HAP-1 (cell line): ENCODE data around the gene CALML6.

ENCODE experiments used
- DNase-seq, 2 experiments: peaks; one replicate each; pipeline ENCODE4 v3.0.0-alpha.2; 2016 to 2020; ENCODE audit warnings: low spot score in 2 of 2
- H3K27me3 ChIP-seq: fragments of 250-450 bp; sonication (Bioruptor Pico); 2 replicates; pipeline ENCODE4 v1.5.1; 2020; ENCODE audit warnings: low read depth, mild to moderate bottlenecking, moderate library complexity
- H3K36me3 ChIP-seq: fragments of 250-450 bp; sonication (Bioruptor Pico); replicated peaks from 2 replicates; pipeline ENCODE4 v1.5.1; 2020; ENCODE audit warnings: mild to moderate bottlenecking
- H3K4me1 ChIP-seq: fragments of 250-450 bp; sonication (Bioruptor Pico); 2 replicates; pipeline ENCODE4 v1.5.1; 2020; ENCODE audit warnings: mild to moderate bottlenecking
- H3K4me3 ChIP-seq: fragments of 250-450 bp; sonication (Bioruptor Pico); 2 replicates; pipeline ENCODE4 v1.5.1; 2020; ENCODE audit warnings: mild to moderate bottlenecking, moderate library complexity
- H3K9me3 ChIP-seq: fragments of 250-450 bp; sonication (Bioruptor Pico); 2 replicates; pipeline ENCODE4 v1.5.1; 2020; ENCODE audit warnings: mild to moderate bottlenecking, moderate library complexity
- in situ Hi-C: fragments of 300-500 bp; cut with MboI; formaldehyde crosslinking; loops from 3 replicates; pipeline ENCODE4 v1.14.3; 2020; ENCODE audit warnings: low sequenced_read_pairs, inconsistent platforms, mixed read lengths

The CALML6 gene

GRCh38 chr1:1914971-1915692, at the start of gene CALML6:
TSS of gene CALML6 (plus strand) at chr1:1915260. CDS start at chr1:1915281, 21 bp downstream.
- Histone ChIP-seq H3K36me3 (no peaks in the 10 kb centered on the region), H3K27me3 (no peaks in the 10 kb centered on the region), H3K4me1 (peaks cover 11% of the 10 kb centered on the region), H3K4me3 (no peak within 1 kb of the TSS), H3K9me3 (no peaks in the 10 kb centered on the region)
- no peak for DNase-seq
- in situ Hi-C loops = no loop called here

DNA sequence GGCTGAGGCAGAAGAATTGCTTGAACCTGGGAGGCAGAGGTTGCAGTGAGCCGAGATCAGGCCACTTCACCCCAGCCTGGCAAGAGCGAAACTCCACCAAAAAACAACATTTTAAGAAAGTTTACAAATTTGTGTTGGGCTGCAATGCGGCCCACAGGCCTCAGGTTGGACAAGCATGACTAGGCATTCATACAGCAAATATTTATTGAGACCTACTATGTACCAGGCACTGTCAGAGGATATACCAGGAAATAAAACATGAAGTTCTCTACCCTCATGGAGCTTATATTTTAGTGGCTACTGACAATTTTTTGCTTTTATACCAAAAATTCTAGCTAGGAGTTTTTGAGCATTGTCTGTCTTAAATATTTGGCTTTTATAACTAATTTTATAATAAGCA, 47.9 kb upstream of the CALML6 start:
- in situ Hi-C loops = no loop called here
- H3K4me3 ChIP-seq = no peak overlapping the region
- H3K9me3 ChIP-seq = no peaks in the 10 kb centered on the region
- DNase-seq = no peak
- no peaks in the 10 kb centered on the region for H3K27me3 ChIP-seq
- peaks cover 16% of the 10 kb centered on the region for H3K36me3 ChIP-seq
- peaks cover 4% of the 10 kb centered on the region for H3K4me1 ChIP-seq

- Histone ChIP-seq H3K27me3 (no peaks in the 10 kb centered on the region), H3K4me1 (no peaks in the 10 kb centered on the region), H3K9me3 (no peaks in the 10 kb centered on the region), H3K4me3 (no peak overlapping the region), H3K36me3 (peaks cover 23% of the 10 kb centered on the region)
- in situ Hi-C loops = no loop called here
- no peak for DNase-seq
Observed at GRCh38 chr1:1869469-1869868, 45.6 kb upstream of the CALML6 start.

GRCh38 chr1:1872329-1872994, 42.6 kb upstream of the CALML6 start:
- no peaks in the 10 kb centered on the region; the same call in 1 of the 2 replicates for H3K9me3 ChIP-seq
- no peak overlapping the region for H3K4me3 ChIP-seq
- no peak for DNase-seq
- no peaks in the 10 kb centered on the region for H3K27me3 ChIP-seq
- H3K4me1 ChIP-seq = no peaks in the 10 kb centered on the region
- H3K36me3 ChIP-seq = peaks cover 46% of the 10 kb centered on the region
- in situ Hi-C loops = no loop called here

DNA sequence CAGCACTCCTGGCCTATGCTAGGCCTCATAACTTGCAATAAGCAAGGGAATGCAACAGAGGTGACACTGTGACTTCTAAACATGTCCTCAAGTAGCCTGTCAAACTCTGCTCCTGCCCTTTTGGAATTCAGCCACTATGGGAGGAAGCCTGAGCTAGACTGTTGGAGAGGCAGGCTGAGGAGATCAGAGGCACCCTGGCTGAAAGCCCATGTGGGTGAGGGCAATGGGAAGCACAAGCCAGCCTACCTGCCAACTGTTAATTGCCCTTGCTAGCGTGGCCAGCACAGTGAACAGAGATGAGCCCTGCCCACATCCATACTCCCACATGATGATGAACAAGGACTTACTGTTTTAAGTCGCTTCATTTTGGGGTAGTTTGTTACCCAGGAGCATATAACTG, 41.9 kb upstream of the CALML6 start:
- peaks cover 53% of the 10 kb centered on the region for H3K36me3 ChIP-seq
- no peaks in the 10 kb centered on the region; the same call in 1 of the 2 replicates for H3K9me3 ChIP-seq
- no peak for DNase-seq
- no peaks in the 10 kb centered on the region for H3K4me1 ChIP-seq
- in situ Hi-C loops = no loop called here
- no peak overlapping the region for H3K4me3 ChIP-seq
- H3K27me3 ChIP-seq = no peaks in the 10 kb centered on the region

DNA sequence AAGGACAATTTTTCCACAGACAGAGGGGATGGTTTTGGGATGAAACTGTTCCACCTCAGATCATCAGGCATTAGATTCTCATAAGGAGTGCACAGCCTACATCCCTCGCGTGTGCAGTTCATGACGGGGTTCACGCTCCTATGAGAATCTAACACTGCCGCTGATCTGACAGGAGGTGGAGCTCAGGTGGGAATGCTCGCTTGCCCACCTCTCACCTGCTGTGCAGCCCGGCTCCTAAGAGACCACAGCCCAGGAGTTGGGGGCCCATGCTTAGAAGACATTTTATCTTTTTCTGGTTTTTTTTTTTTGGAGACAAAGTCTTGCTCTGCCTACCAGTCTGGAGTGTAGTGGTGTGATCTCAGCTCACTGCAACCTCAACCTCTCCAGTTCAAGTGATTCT, 40.2 kb upstream of the CALML6 start:
- in situ Hi-C loops = no loop called here
- Histone ChIP-seq H3K27me3 (no peaks in the 10 kb centered on the region), H3K9me3 (no peaks in the 10 kb centered on the region; the same call in 1 of the 2 replicates), H3K4me3 (no peak overlapping the region), H3K4me1 (no peaks in the 10 kb centered on the region), H3K36me3 (peaks cover 68% of the 10 kb centered on the region)
- no peak for DNase-seq

DNA sequence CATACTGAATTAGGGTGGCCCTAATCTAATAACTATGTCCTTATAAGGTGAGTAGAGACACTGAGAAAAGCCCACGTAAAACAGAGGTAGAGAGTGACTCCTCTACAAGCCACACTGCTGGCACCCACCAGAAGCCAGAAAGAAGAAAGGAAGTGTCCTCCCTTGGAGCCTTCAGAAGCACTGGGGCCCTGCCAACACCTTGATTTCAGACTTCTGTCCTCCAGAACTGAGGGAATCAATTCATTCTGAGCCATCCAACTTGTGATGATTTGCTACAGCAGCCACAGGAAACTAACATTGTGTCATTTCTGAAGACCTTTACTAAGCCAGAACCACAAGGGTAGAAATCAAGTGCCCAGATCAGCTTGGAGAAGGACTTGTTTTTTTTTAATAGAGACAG, 39.1 kb upstream of the CALML6 start:
- Histone ChIP-seq H3K36me3 (peaks cover 74% of the 10 kb centered on the region), H3K9me3 (no peaks in the 10 kb centered on the region; the same call in 1 of the 2 replicates), H3K4me3 (no peak overlapping the region), H3K27me3 (no peaks in the 10 kb centered on the region), H3K4me1 (no peaks in the 10 kb centered on the region)
- no peak for DNase-seq
- in situ Hi-C loops = no loop called here

- H3K4me3 ChIP-seq = no peak overlapping the region
- H3K27me3 ChIP-seq = no peaks in the 10 kb centered on the region
- H3K4me1 ChIP-seq = no peaks in the 10 kb centered on the region
- DNase-seq = no peak
- peaks cover 74% of the 10 kb centered on the region for H3K36me3 ChIP-seq
- no peaks in the 10 kb centered on the region; the same call in 1 of the 2 replicates for H3K9me3 ChIP-seq
- in situ Hi-C loops = no loop called here
Observed at GRCh38 chr1:1876335-1876930, 38.6 kb upstream of the CALML6 start.

DNA sequence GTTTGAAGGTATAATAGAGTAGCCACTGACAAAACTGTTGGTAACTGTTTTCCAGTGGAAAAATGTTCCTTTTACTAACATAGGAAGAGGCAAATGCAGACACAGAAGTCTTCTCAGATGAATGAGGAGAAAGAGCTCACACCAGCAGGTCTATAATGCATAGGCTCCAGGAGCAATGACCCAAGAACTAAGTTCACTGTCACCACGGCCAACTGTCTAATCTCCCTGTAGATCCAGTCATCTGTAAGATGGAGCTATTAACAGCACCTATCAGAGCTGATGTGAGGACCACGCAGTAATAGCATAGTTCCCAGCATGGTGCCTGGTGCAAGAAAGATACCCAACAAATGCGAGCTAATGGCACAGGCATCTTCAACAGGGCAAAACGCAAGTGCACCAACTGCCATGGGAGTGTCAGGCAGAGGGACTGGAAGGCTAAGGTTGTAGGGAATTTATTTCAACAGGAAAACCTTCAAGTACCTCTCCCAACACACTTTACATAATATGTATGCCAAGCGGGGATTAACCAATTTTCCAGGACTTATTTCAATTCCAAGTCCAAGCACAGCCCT, 37.1 kb upstream of the CALML6 start:
- peaks cover 65% of the 10 kb centered on the region for H3K36me3 ChIP-seq
- in situ Hi-C loops = no loop called here
- H3K27me3 ChIP-seq = no peaks in the 10 kb centered on the region
- no peaks in the 10 kb centered on the region; the same call in 1 of the 2 replicates for H3K9me3 ChIP-seq
- no peak overlapping the region for H3K4me3 ChIP-seq
- DNase-seq = no peak
- H3K4me1 ChIP-seq = peaks cover 6% of the 10 kb centered on the region

- H3K36me3 ChIP-seq = peaks cover 48% of the 10 kb centered on the region
- no peak for DNase-seq
- in situ Hi-C loops = no loop called here
- no peaks in the 10 kb centered on the region for H3K27me3 ChIP-seq
- no peaks in the 10 kb centered on the region for H3K9me3 ChIP-seq
- H3K4me3 ChIP-seq = no peak overlapping the region
- peaks cover 23% of the 10 kb centered on the region for H3K4me1 ChIP-seq
Observed at GRCh38 chr1:1879942-1880341, 35.1 kb upstream of the CALML6 start.

DNA sequence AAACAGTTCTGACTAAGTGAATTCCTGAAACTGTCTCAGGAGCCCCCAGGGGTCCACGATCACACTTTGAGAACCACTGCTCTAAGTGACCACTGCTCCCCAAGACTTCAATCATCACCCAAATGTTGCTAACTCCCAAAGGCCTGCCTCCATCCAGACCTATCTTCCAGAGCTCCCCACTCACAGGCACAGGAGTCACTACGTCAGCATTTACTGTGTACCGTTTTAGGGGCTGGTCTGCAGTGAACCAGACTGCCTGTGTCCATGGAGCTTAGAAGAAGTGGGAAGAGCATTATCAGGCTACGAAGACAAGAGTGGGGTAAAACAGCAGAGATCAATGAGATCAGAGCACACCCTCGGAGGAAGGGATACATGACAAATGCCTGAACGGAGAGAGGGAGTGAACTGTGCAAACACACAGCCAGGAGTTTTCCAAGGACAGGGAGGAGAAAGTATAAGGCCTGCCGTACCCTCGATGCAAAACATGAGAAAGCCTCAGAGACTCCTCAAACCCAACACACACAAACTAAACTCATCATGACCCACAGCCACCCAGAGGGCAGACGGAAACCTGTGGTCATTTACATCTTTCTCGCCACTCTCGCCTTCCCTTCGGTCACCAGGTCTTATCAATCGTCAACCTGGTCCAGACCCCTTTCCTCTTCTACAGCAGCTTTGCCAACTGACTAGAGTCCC, 34.3 kb upstream of the CALML6 start:
- H3K4me3 ChIP-seq = no peak overlapping the region
- H3K9me3 ChIP-seq = no peaks in the 10 kb centered on the region
- peaks cover 40% of the 10 kb centered on the region for H3K36me3 ChIP-seq
- H3K27me3 ChIP-seq = no peaks in the 10 kb centered on the region
- H3K4me1 ChIP-seq = peaks cover 24% of the 10 kb centered on the region
- in situ Hi-C loops = no loop called here
- no peak for DNase-seq

DNA sequence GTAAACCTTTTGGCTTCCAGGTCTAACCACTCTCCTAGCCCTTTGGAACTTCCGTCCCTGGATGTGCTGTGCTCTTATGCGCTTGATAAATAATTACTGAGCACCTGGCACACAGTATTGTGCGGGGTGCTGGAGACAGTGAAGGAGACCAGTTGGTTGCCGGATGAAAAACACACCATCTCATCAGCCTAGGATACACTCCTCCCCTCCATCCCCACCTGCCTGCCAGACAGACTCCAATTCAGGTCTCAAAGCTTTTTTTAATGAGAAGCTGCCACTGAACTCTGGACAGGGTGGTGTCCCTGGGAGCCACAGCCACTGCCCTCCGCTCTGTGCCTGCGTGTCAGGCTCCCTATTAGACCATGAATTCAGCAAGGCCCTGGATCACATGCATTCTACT, 33.3 kb upstream of the CALML6 start:
- H3K27me3 ChIP-seq = no peaks in the 10 kb centered on the region
- no peak for DNase-seq
- H3K9me3 ChIP-seq = no peaks in the 10 kb centered on the region
- in situ Hi-C loops = no loop called here
- peaks cover 24% of the 10 kb centered on the region for H3K4me1 ChIP-seq
- H3K4me3 ChIP-seq = no peak overlapping the region
- H3K36me3 ChIP-seq = peaks cover 31% of the 10 kb centered on the region

GRCh38 chr1:1883092-1883873, 31.8 kb upstream of the CALML6 start:
- Histone ChIP-seq H3K4me3 (no peak overlapping the region), H3K36me3 (peaks cover 20% of the 10 kb centered on the region), H3K27me3 (0 out of 2 replicates have a peak, but pooled peaks cover 2% of the 10 kb centered on the region), H3K9me3 (no peaks in the 10 kb centered on the region), H3K4me1 (peaks cover 30% of the 10 kb centered on the region)
- in situ Hi-C loops = no loop called here
- peak; percentile 65 to 74 for DNase-seq
